Choroid plexus epithelial cell (primary cell): ENCODE results near the gene TMEM212.

Source experiments
- DNase-seq: peaks from one replicate; pipeline ENCODE4 v3.0.0-alpha.2; 2010; ENCODE audit warnings: low read depth
- H3K4me3 ChIP-seq: 2 replicates; pipeline ENCODE4 v1.5.1; 2011; ENCODE audit warnings: low read depth, mild to moderate bottlenecking, control low read depth, low read length, moderate library complexity
- CTCF ChIP-seq: conservative IDR thresholded peaks from 2 replicates; pipeline ENCODE4 v1.5.1; 2011; ENCODE audit warnings: low read depth, mild to moderate bottlenecking, control low read depth, inconsistent platforms, low read length, moderate library complexity

TMEM212 gene

GRCh38 chr3:171846597-171846996 is 3.4 kb downstream of the TMEM212 start:
- DNase-seq = peak; percentile 80
- TF ChIP-seq CTCF = no peak
- no peak overlapping the region for H3K4me3 ChIP-seq

GRCh38 chr3:171847133-171847532 is 4.0 kb downstream of the TMEM212 start:
- H3K4me3 ChIP-seq = no peak overlapping the region
- no peak for TF ChIP-seq CTCF
- no peak for DNase-seq

GRCh38 chr3:171847595-171848259 is 4.6 kb downstream of the TMEM212 start:
- no peak for DNase-seq
- H3K4me3 ChIP-seq = no peak overlapping the region
- no peak for TF ChIP-seq CTCF

GRCh38 chr3:171849617-171850319 is 6.6 kb downstream of the TMEM212 start:
- TF ChIP-seq CTCF = no peak
- H3K4me3 ChIP-seq = no peak overlapping the region
- no peak for DNase-seq

GRCh38 chr3:171850320-171850959 is 7.3 kb downstream of the TMEM212 start:
- no peak for DNase-seq
- no peak overlapping the region for H3K4me3 ChIP-seq
- TF ChIP-seq CTCF = no peak

- DNase-seq = no peak
- TF ChIP-seq CTCF = no peak
- H3K4me3 ChIP-seq = no peak overlapping the region
Observed at GRCh38 chr3:171850960-171851659, 8.0 kb downstream of the TMEM212 start.
